CD4-positive, alpha-beta T cell treated with Interleukin-17A for 4 hours (primary cell): ENCODE measurements around the gene DACH2.

ENCODE experiments used
- DNase-seq: peaks from one replicate; pipeline ENCODE4 v3.0.0-alpha.2; 2020; ENCODE audit warnings: mixed read lengths

DACH2 gene

DNA sequence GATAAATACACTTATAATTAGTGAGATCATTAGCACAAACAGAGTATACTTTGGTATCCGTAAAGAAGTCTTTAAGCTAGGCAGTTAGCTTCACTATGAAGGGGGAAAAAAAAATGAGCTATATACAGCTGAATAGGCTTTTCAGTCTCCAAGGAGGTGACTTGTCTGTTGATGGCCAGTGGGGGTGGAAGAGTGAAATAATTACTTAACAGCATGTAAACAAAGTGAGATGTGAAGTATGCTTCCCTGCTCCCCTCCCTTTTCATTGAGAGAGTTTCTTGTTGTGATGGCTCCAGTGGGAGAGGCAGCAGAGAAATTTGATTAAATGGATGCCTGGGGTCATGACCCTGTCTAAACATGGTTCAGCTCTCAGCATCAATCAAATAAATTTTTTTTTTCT lies 180.9 kb downstream of the DACH2 start:
- no peak for DNase-seq

DNA sequence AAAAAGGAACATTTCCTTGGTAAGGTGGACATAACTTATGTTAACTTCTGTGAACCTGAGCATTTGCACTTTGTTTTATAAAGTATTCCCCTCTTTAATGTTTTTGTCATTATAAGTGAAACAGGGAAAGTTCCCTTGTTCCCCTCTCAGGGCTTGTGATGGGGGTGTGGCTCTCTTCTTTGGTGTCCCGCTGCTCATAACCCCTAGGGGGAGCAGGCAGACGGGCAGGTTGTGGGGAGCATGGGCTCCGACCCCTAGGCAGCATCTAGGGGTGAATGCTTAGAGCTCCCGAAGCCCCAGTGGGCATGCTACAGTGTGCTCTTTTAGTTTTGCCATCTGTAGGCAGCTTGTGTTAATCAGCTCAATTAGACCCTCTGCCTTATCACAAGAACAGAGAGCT lies 200.4 kb downstream of the DACH2 start:
- DNase-seq = no peak

DNA sequence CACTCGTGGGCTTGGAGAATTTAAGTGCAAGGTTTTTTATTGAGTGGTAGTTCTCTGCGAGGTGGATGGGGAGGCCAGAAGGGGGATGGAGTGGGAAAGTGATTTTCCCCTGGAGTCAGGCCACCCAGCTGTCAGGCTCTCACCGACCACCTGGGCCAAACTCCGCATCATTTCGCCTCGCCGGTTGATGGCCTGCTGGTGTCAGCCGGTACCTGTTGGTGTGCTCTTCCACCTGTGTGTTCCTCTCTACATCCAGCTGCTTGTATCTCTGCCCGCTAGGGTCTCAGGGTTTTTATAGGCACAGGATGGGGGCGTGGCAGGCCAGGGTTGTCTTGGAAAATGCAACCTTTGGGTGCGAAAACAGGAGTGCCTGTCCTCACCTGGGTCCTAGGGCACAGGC lies 200.9 kb downstream of the DACH2 start:
- no peak for DNase-seq

DNA sequence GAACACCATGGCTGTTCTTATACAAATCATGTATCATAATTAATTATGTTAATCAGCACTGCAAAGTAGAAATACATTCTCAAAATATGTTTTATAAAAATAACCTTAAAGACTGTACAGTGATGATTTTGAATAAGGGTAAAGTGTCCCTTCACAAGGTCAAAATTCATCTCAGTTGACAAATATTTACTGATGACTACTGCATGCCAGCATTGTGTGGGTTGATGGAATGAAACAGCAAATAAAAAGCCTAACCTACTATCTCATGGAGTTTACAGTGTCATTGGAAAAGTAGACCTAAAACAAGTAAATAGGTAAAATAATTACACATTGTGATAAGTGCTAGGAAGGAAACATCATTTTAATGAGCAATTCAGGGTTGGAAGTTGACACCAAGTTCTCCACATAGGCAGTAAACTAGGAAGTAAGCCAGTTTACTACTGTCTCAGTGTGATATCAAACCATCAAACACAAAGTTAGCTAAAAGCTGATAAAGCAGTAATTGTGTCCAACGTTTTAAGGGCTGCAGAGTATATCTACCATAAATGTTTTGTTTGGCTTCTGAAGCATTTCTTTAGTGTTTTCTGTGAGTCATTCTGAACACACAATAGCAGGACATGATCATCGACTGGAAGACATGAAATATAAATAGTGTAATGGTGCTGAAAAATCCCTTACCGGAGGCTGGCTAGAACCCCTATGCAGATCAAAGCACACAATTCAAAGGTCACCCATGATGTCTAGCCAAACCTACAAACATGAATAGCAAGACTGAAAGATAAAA lies 221.8 kb downstream of the DACH2 start:
- DNase-seq = no peak

DNA sequence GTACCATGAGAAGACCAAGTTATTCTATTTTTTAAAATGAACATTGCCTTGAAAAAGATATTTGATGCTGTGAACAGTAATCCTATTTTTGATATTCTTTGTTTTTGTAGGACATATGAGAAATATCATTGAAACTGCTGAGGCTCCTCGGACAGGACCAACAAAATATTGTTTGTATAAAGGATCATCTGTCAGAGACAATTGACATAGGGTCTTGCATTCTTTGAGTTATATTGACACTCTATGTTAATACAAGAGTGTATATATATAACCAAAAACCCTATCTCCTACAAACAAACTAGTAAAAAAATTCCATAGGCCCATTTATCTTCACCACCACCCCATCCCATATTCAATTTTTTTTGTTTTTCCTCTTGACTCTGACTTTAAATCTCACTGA lies 222.7 kb downstream of the DACH2 start:
- no peak for DNase-seq

DNA sequence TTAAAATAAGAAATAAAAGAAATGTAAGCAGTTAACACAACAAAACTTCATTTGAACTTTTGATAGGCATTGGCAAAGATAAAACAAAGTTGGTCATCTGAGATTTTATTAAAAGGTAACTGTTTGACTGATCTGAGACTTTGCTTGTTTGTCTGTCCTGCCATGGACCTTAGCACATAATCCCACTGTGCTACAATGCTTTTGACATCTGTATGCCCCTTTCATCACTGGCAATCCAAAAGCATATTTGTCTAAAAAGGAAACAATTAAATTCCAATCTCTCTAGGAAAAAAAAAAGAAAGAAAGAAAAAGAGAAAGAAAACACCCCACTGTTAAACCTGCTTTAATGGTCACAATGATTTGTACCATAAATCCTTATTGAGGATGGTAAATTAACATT lies 231.0 kb downstream of the DACH2 start:
- no peak for DNase-seq

DNA sequence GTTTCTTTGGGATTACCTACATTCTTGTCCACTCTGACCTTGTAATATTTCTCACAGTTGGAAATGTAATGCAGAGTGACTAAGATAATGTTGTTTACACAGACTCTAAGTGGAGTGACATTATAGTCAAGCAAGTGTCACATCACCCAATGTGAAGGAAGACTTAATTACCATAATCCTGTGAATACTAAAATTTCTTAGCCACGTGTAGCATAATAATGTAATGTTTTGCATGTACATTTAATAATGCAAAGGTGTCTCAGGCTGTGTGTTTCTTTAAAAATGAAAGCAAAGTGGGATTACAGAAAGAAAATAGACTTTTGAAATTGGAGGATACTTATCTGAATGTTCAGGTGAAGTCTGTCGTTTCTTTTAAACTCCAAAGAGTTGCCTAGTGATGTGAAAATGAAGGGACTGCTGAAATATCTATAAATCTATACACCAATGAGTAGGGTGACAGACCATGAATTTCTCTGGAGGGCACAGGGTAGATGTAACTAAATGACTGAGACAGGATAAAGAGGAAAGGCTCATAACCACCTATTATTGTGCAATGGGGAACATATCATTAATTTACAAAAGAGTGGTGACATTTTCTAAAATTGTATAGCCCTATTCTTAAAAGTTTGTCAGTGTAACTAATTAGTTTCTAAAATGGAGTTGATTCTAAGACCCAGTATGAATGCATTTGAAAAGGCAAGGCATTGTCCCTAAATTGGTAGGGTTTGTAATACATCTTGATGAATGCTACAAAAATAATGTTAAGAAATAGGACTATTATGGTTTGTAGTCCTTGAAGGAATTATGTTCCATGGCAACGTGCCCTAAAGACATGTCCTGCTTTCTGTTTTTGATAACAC lies 235.7 kb downstream of the DACH2 start:
- DNase-seq = no peak

DNA sequence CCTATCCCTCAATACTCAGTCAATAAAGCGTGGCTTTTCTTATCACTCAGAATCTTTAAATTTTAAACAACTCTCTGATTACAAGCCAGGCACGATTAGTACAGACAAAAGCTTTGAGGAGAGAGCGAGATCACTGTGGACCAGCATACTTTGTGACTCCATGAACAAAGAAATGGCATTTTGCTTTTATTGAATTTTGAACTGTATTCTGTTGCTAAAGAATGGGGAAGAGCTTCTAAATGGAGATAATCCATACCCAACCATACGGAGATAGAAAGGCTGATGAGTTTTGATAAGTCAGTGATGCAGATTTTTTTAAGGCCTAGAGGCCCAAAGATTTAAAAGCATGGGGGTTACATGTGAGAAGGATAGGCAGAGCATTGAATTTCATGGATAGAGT lies 259.1 kb downstream of the DACH2 start:
- no peak for DNase-seq

DNA sequence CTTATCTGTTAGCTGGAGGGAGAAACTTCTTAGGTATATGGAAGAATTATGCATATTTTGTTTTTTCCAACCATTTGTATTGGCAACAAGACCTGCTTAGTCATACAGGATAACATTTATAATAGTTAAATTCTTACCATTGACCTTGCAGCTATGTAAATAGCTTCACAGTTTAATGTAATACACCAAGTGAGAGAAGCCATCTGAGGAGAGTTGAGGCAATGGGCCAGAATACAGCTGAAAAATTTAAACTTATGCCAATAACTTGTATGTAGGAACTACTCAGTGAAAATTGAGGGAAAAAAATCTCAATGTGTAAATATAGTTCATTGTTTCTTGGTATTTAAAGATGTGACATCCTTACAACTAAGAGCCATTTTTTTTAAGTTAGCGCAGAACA lies 273.5 kb downstream of the DACH2 start:
- no peak for DNase-seq

DNA sequence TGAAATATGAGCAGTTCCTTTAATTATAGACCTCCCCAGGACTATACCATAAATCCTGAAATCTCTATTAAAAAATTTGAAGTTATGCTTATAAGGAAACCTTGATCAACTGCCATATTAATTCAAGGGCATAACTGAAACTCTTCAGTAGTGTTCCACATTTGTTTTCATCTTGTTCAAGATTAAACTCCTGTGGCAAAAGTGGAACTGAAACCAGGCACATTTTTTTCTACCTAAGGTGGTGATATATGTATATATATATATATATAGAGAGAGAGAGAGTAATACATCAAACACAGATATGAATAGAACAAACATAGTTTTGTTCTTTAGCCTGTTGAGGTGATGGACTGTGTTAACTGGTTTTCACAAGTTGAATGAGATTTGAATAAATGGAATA lies 287.9 kb downstream of the DACH2 start:
- DNase-seq = no peak

DNA sequence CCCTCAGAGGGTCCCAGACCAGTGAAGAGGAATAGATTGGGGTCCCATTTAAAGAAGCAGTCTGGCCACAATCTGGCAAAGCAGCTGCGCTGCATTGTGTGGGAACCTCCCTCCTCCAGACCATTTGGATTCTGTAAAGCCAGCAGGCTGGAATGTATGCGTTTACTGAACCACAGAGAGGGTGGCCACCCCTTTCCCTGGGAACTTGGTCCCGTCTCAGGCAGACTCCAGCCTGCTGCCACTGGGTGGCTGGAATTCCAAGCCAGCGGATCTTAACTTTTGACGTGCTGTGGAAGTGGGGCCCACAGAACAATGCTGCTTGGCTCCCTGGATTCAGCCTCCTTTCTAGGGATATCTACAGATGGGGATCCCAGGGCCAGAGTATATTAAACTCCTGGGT lies 307.2 kb downstream of the DACH2 start:
- DNase-seq = no peak

DNA sequence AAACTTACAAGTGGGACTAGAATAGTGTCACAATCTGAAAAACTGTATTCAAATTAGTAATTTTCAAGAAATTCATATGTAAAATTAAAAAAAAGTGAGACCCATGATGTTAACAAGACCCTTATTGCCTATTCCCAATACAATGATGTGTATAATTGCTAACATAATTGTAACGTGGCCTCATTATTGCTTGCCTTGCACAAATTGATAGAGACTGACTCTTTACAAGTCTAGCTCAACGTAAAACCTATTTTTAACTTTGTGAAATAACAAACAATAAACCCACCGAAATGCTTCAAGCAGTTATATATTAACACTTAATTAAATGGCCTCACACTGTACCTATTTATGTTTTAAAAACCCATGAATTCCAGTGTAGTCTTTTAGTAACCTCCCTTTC lies 312.5 kb downstream of the DACH2 start:
- DNase-seq = no peak

DNA sequence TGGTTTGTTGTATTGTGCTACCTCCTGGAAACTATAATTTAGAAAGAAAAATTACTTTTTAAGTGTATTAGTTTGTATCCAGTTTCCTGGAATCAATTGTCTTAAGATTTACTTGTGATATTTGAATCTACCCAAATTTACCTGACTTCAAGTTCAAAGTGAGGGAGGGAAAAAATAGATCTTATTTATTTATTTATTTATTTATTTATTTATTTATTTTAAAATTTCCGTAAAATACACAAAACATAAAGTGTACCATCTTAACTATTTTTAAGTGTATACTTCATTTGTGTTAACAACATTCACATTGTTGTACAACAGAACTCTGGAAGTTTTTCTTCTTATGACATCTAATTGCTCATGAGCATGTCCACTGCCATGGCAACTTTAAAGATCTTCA lies 356.0 kb downstream of the DACH2 start:
- no peak for DNase-seq

DNA sequence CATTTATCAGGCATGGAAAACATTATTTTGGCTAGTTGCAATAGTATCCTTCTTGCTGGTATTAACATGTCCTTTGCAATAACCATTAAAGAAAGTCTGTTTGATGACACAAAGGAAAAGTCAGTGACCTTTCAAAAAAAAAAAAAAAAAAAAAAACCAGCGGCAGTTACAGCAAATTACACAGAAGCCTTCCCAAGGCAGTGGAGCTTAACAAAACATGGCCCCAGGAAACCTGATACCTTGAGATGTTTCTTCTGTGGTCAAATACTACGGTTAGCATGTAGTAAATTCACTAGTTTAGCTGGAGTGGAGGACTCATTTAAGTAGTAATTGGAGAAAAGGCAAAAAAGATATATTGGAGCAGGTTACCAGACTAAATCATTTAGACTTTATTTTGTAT lies 359.1 kb downstream of the DACH2 start:
- DNase-seq = no peak

DNA sequence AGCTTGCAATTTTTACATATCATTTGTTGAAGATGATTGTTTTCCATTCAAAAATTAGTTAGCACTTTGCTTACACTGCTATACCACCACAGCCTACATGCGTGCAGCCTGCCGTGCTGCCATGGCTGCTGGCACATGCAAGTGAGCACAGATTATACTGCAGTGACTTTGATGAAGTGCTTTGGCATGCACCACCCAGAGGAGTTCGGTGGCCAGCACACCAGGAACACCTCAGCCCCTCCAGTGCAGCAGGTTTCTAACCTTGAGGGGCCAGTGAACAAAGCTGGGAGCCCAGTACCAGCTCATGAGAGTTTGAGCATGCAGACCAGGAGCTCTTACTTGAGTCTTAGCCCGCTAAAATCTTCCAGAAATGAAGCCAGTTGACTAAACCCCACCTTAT lies 431.5 kb downstream of the DACH2 start:
- no peak for DNase-seq

DNA sequence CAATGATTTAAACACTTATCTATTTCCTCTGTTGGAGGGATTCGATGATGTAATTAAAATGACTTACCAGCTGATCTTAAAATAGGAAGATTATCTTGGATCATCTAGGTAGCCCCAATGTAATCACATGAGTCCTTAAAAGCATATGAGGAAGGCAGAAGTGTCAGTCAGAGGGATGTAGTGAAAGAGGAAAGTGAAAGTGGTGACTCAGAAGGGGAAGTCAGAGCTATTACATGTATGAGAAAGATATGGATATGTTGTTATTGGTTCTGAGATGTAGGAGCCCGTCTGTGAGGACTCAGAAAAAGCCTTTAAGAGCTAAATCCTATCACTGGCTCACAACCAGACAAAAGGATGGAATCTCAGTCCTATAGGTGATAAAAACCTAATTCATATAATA lies 456.4 kb downstream of the DACH2 start:
- no peak for DNase-seq

DNA sequence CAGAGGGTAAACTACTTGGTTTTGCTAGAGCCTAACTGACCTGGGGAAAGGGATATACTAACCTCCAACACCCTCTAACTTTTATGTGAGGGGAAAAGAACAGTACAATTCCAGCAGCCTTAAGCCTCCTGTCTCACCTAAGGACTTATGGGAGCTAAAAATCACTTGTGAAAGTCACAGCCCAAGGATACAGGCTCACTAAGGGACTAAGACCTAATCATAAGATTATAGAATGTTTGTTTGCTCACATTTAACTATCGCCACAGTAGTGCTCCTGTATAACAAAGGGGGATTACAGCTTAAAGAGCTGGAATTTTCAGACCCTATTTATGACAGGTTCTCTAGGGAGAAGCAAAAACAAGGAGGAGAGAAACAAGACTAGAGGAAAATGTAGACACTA lies 548.7 kb downstream of the DACH2 start:
- DNase-seq = no peak

DNA sequence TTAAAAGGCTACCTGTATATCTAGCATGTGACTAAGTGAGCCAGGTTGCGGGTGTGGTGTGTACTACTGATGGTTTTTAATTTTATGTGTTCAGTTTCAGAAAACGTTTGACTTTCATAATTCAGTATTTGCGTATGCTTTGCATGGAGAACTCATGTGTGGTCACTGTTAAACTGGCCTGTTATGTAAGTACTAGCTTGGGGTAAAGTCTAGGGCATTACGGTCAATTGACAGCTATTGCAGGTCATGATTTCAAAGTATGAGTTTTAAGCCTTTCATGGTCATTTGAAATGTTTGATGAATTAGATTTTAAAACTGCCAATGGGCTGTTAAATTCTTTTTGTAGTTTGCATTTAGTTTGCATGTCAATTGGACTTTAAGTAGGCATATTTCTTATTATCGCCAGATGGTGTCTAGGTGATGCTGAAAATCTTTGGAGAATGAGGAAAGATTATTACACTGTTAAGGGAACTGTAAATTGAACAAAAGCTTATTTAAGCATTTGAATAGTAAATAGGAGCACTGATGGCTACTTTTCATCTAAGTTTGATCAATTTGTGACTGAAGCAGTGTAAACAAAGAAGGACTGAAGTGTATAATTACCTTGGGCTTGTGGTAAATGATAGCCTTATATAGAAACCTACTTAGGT lies 563.4 kb downstream of the DACH2 start:
- no peak for DNase-seq

DNA sequence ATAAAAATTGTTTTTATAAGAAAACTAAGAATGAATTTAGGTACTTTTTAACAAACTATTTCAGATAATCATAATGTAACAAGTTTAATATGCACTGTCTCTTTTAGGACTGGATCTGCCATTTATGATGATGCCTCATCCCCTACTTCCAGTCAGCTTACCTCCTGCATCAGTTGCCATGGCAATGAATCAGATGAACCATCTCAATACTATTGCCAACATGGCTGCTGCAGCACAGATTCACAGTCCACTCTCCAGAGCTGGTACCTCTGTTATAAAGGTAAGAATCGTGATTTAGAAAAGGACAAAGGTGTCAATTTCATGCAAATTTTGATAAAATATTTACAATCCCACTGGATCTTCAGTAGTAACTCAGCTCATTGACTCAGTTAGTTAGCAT lies 566.2 kb downstream of the DACH2 start:
- no peak for DNase-seq

DNA sequence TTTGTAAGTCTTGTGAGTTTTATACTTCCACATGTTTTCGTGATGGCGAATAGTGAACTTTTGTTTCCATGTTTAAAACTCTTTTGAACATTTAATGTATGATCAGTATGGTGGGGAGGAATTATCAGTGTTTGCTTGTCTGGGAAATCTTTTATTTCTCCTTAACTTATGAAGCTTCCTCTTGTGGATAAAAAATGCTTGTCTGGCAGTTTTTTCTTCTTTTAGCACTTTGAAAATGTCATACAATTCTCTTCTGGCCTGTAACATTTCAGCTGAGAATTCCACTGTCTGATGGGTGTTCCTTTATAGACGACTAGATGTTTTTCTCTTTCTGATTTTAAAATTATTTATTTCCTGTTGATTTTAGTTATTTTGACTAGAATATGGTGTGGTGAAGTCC lies 576.0 kb downstream of the DACH2 start:
- no peak for DNase-seq

DNA sequence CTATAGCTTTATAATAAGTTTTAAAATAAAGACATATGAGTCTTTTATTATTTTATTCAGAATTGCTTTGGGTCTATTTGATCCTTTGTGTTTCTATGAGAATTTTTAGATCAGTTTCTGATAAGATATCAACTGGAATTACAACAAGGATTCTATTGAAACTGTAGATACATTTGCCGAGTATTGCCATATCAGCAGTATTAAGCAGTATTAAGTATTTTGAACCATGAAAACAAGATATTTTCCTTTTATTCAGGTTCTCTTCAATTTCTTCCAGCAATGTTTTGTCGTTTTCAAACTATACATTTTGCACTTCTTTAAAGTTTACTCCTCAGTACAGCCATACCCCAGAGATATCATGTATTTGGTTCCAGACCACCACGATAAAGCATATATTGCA lies 598.8 kb downstream of the DACH2 start:
- DNase-seq = no peak

DNA sequence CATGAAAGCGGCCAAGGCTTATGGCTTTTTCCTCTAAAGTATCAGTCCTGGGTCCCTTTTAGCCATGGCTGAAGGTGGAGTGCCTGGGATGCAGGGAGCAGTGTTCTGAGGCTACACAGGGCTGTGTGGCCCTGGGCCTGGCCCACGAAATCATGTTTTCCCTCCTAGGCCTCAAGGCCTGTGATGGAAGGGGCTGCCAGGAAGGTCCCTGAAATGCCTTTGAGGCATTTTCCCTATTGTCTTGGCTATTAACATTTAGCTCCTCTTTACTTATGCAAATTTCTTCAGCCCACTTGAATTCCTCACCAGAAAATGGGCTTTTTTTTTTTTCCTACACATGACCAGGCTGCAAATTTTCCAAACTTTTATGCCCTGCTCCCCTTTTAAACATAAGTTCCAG lies 657.0 kb downstream of the DACH2 start:
- DNase-seq = no peak

DNA sequence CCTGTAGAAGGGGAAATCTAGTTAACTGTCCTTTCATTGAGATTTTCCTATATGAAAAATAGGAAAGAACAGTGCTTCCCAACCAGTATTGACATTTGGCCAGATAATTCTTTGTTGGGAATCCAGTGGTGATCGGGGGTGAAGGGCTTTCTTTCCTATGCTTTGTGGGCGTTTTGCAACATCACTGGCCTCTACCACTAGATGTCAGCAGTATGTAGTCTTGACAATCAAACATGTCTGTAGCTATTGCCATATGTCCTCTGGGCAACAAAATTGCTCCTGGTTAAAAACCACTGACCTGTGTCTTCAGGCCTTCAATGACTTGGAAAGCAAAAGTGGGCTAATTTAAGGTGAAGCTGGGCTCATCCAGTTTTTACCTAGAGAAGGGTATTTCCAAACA lies 658.5 kb downstream of the DACH2 start:
- no peak for DNase-seq

DNA sequence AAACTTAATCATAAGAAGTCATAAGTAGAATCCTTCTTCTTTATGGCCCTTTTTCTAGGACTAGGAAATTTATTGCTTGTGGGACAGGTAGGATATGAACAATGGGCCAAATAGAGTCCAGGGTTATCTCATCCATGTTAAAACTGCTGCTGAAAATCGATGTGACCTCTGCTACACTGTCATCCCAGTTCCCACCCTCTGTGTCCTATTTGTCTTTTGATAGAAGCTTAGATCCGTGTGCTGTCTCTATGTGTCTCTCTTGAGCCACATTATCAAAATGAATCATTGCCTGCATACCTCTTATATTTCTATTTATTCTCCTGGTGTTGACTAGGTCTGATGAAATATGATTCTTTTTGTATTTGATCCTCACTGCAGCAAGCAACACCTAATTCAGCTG lies 661.4 kb downstream of the DACH2 start:
- no peak for DNase-seq
